HL-60/S4 treated with phorbol 12-myristate 13-acetate at 8.2 ng/mL for 4 days and 3 days (cell line): Measurements from ENCODE around the gene USP25.
"Not testable (repeated sequence)": the region's sequence is repeated elsewhere in the genome, so short reads cannot be mapped to it uniquely, and the experiment has no call there.

ENCODE experiments used
- in situ Hi-C: fragments of 300-500 bp; cut with MboI; formaldehyde crosslinking; loops from 2 replicates; pipeline ENCODE4 v1.15.0; 2022; ENCODE audit warnings: low sequenced_read_pairs

The USP25 gene

DNA sequence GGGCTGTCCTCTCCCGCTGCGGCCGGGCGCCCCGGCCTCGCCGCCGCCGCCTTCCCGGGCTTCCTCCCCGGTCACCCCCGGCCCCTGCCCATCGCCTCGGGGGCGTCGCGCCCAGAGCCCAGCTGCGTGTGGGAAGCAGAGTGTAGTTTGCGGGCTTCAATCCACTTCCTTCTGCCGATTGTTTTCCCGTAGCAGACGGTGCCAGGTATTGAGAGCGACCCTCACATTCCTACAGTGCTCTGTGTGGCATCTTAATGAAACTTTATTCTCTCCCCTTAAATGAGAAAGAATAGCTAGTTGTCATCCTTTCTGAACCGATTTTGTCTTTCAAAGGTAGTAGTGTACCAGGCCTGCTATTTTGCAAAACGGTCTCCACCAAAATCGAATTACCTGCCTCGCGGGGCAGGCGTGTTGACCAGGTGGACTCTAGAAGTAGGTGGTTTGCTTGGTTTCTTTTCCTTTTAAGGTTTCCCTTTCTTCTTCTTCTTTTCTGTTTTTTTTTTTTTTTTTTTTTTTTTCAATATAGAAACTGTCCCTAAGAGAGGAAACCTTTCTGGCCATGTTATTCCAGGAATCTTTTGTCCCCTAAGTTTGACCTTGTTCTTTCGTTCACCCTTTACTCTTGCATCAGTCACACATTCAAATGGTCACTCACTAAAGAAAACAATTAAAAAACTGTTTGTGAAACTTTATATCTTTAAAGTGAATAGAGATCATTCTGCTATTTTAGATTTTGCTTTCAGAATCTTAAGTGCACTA is 881 bp downstream of the USP25 start:
- in situ Hi-C loops: no loop called here

- in situ Hi-C loops: no loop called here
Measured at GRCh38 chr21:15731243-15731613, 1.4 kb downstream of the USP25 start.

GRCh38 chr21:15732290-15732995 is 2.7 kb downstream of the USP25 start:
- in situ Hi-C loops: no loop called here

GRCh38 chr21:15732996-15733329 is 3.2 kb downstream of the USP25 start:
- in situ Hi-C loops: no loop called here

- in situ Hi-C loops: no loop called here
Measured at GRCh38 chr21:15735409-15735808, 5.6 kb downstream of the USP25 start.

DNA sequence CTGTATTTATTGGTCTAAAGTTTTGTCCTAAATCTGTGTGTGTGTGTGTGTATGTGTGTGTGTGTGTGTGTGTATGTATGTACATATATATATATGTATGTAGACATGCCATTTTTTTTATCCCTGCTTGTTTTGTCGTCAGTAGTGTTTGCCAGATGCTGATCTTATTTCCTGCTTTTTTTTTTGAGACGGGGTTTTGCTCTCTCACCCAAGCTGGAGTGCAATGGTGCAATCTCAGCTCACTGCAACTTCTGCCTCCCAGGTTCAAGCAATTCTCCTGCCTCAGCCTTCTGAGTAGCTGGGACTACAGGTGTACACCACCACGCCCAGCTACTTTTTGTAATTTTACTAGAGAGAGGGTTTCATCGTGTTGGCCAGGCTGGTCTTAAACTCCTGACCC is 6.1 kb downstream of the USP25 start:
- in situ Hi-C loops: not testable (repeated sequence)

DNA sequence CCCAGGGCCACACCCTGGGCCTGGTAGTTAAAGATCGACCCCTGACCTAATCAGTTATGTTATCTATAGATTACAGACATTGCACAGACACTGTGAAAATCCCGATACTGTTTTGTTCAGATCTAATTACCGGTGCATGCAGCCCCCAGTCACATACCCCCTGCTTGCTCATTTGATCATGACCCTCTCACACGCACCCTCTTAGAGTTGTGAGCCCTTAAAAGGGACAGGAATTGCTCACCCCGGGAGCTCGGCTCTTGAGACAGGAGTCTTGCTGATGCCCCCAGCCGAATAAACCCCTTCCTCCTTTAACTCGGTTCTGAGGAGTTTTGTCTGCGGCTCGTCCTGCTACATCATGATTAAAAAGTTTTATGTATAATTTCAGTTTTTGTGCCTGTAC is 9.0 kb downstream of the USP25 start:
- in situ Hi-C loops: not testable (repeated sequence)

GRCh38 chr21:15740383-15740782 is 10.6 kb downstream of the USP25 start:
- in situ Hi-C loops: no loop called here

DNA sequence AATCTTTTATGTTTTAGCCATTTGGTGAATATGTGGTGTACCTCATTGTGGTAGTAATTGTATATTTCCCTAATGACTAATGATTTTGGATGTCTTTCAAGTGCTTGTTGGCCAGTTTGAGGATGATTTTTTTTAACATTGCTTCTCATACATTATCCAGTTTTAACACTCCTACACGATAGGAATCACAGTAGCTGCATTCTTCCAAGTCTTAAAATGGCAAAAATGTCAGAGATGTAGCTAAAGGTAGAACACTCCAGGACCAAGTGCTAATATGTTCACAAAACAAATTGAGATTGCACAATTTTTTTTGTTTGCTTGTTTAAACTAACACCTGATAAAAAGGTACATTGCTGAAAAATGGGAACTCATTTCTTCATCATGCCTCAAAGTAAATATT is 11.7 kb downstream of the USP25 start:
- in situ Hi-C loops: no loop called here

- in situ Hi-C loops: no loop called here
Measured at GRCh38 chr21:15742052-15742670, 12.4 kb downstream of the USP25 start.

DNA sequence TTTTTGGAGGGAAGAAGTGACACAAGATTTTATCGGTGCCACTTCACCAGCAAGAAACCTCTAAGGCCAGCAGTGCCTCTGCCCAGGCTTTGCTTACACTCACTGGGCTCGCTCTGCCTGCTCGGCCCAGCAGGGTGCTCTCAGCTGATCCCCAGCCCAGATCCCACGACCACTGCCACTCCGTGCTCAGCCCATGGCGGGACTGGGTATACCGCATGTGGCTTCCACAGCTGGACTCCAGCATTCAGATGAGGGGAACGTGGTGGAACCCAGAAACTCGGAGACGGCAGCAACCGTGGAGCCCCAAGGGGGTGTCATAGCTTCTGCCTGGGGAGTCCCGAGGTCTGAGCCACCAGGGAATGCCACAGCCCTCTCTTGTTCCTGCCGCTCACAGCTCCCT is 12.9 kb downstream of the USP25 start:
- in situ Hi-C loops: no loop called here

DNA sequence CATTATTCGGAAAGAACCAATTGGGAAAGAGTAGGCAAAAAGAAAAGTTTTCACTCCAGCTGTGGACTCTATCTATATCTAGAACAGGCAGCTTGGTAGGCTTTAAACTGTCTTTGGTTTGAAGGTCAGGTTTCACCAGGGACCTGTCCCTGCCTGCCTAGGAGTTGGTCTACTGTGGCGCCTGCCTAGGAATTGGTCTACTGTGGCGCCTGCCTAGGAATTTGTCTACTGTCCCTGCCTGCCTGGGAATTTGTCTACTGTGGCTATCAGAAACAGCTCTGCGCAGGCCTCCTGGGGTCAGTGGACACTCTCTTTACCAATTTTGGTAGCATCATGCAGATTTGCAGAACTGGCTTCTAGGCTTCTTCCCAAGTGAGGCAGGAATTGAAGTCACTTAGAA is 13.8 kb downstream of the USP25 start:
- in situ Hi-C loops: no loop called here

DNA sequence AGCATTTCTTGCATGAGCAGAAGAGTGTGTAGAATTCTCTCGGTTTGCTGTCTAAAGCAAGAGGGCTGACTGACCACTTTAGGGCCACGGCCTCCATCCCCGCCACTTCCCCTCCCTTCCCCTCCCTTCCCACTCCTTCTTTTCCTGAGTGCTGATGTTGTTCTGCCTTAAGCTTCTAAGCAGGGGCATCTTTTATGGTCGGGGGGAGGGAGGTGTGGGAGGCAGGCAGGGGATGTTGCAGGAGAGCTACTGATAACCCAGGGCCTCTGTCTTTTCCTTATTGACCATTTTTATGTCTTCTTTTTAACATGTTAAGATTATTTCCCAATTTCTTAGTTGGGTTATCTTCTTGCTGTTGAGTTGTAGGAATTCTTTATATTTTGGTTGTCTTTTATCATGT is 15.1 kb downstream of the USP25 start:
- in situ Hi-C loops: no loop called here

DNA sequence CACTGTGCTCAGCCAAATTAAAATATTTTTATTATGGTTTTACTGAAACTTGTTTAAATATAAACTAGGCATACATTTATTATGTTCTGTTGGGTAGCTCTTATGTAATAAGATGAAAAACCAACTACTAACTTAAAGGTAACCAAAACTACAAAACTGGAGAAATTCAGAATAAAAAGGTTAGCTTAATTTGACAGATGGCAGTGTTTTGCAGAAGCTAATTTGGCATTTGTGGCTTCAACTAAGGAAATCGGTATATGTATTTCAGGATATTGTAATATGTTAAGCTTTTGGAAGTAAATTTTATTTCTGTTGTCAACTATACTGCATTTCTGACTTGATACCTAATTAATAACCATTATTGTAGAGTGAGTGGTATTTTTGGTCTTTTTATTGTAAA is 18.8 kb downstream of the USP25 start:
- in situ Hi-C loops: no loop called here

DNA sequence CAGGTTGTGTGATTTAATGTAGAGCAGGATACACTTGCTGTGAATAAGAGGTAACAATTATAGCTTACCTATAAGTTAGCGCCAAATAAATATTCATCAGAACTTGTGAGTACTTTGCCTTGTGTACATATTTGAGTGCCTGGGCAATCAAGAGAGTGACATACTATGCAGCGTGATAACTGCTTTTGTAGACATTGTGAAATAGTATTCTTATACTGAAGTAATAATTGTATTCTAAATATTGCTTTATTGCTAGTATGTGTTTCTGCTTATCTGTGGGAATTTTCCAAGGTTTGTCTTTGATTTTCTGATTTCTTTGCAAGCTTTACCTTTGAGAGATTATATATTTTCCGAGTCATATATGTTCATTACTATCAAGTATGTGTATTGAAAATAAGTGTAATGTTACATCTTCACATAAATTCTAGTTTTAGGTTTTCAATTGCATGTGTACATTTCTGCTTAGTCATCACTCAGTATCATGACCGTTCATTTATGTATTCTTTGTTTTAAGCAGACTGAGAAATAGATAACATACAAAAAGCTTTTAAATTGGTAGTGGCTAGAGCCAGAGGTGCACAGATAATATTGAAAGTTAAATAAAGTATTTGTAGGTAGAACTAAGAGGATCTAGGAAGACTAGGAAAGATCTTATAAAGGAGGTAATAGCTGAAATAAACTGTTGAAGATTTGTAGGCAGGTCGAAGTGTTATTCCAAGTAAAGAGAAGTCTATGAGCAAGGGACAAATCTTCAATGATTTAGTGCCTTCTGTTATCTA is 19.5 kb downstream of the USP25 start:
- in situ Hi-C loops: no loop called here

DNA sequence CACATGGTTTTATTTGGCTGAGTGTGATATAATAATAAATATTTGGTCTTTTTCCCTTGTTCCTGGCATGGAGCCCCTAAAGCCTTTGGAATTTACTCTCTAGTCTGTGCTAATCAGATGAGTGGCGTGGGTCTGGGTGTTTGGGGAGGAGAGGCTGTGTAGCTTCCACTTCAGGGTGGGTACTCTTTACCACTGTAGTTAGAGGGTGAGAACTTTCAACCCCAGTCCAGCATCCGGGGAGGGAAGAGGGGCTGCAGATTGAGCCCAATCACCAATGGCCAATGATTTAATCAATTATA is 20.0 kb downstream of the USP25 start:
- in situ Hi-C loops: no loop called here

GRCh38 chr21:15751037-15751436 is 21.3 kb downstream of the USP25 start:
- in situ Hi-C loops: no loop called here

DNA sequence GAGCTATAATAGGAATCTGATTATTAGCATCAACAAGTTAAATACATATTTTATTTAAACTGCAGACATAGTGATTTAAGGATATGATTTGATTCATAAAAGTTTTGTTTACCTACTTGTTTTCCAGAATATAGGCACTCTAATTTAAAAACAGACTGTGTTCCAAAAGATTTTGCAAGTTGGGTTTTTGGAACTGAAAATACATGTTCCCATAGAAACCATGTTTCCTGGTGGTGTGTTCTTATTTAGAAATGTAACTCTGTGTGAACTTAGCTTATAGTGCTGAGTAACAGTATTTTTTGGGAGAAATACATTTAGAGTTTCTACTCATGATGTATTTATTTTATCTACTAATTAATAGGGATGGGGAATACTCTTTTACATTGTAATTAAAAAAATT is 21.8 kb downstream of the USP25 start:
- in situ Hi-C loops: no loop called here

GRCh38 chr21:15752763-15753407 is 23.1 kb downstream of the USP25 start:
- in situ Hi-C loops: no loop called here

- in situ Hi-C loops: no loop called here
Measured at GRCh38 chr21:15753741-15754140, 24.0 kb downstream of the USP25 start.

GRCh38 chr21:15754640-15755039 is 24.9 kb downstream of the USP25 start:
- in situ Hi-C loops: no loop called here
